GM23248 (cell line): ENCODE results near the gene METTL15.

ENCODE experiments used
- EZH2 ChIP-seq: fragments of 200-600 bp; sonication (generic); IDR thresholded peaks from 2 replicates; pipeline ENCODE4 v1.6.1; 2018; ENCODE audit warnings: antibody characterized with exemption, mild to moderate bottlenecking; ENCODE audit not compliant: insufficient read depth, poor library complexity, severe bottlenecking
- EZH2phosphoT487 ChIP-seq: fragments of 200-600 bp; sonication (generic); IDR thresholded peaks from 2 replicates; pipeline ENCODE4 v1.6.1; 2018; ENCODE audit warnings: antibody characterized with exemption, moderate library complexity, mild to moderate bottlenecking, low read depth; ENCODE audit not compliant: insufficient read depth

DNA sequence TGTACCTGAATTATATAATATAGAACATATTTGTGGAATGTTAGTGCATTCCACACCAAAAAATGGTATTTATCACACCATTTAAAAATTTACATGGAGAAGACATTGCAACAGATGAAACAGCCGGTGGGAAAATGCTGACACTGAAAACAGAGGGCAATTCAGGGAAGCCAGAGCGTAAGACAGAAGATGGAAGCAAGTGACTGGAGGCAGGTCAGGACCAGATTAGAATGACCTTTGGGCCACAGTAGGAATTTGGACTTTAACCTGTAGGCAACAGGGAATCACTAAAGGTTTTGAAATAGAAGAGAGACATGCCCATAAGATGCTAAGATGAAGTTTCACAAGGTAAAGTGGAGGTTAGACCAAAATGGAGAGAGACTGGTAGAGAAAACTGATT, 60.5 kb downstream of the METTL15 start:
- no peak for TF ChIP-seq EZH2phosphoT487
- no peak for TF ChIP-seq EZH2
